Cerebellar cortex (tissue), 1 donor: ENCODE data around the gene ARL4C.

Experiments used
- DNase-seq: peaks from one replicate; pipeline ENCODE4 v3.0.0-alpha.2; 2015; ENCODE audit warnings: low spot score

ARL4C gene

GRCh38 chr2:234447189-234447588 is 49.7 kb downstream of the ARL4C start:
- DNase-seq = no peak

- no peak for DNase-seq
Measured at GRCh38 chr2:234446404-234447076, 50.3 kb downstream of the ARL4C start.

GRCh38 chr2:234444893-234445292 is 52.0 kb downstream of the ARL4C start:
- DNase-seq = no peak

- DNase-seq = no peak
Measured at GRCh38 chr2:234444242-234444730, 52.6 kb downstream of the ARL4C start.
